IMR-90 (cell line): Measurements from ENCODE around the gene PLB1. TPM values are rescaled to one million over a fixed set of nuclear protein-coding genes. Genes with fewer than 3 reads are reported as not detected.

ENCODE experiments used
- ATAC-seq: fragments of 200-7000 bp; cut with Tn5 transposase; 2 replicates; pipeline ENCODE4 v1.9.1; 2020; ENCODE audit warnings: low read depth, mild to moderate bottlenecking, moderate library complexity
- BruUV-seq: library from RNA; stranded (reverse); fragments of 400-500 nt; replicated peaks from 2 replicates; lab custom pipeline; 2021; lab: Mats Ljungman, UMichigan
- CTCF ChIA-PET: fragments of 300-600 bp; formaldehyde crosslinking; extraction: SDS; loops from one replicate; lab custom pipeline; 2021; ENCODE audit warnings: antibody characterized with exemption; lab: Yijun Ruan, JAX
- POLR2A ChIA-PET: fragments of 300-600 bp; sonication (Branson Sonifier 250); formaldehyde crosslinking; loops from one replicate; lab custom pipeline; 2022; ENCODE audit warnings: antibody characterized with exemption; ENCODE audit not compliant: unreplicated experiment; lab: Charles Lee
- DNase-seq: peaks from one replicate; pipeline ENCODE4 v3.0.0; 2013
- H2AFZ ChIP-seq: replicated peaks from 2 replicates; pipeline ENCODE3; 2013; ENCODE audit warnings: low read length, mild to moderate bottlenecking; ENCODE audit not compliant: poor library complexity
- H2AK5ac ChIP-seq: 2 replicates; pipeline ENCODE4 v1.6.1; 2013; ENCODE audit warnings: low read depth, low read length, inconsistent platforms
- H2AK9ac ChIP-seq: replicated peaks from 2 replicates; pipeline ENCODE3; 2013; ENCODE audit warnings: mild to moderate bottlenecking, low read depth, low read length, moderate library complexity; ENCODE audit not compliant: poor library complexity
- H2BK120ac ChIP-seq: 2 replicates; pipeline ENCODE4 v1.6.1; 2013; ENCODE audit warnings: low read depth, low read length, inconsistent platforms
- H2BK15ac ChIP-seq: 3 replicates; pipeline ENCODE4 v1.6.1; 2013; ENCODE audit warnings: low read depth, low read length, inconsistent platforms
- H2BK20ac ChIP-seq: 2 replicates; pipeline ENCODE4 v1.6.1; 2013; ENCODE audit warnings: low read depth, mild to moderate bottlenecking, inconsistent platforms, low read length, moderate library complexity
- H2BK5ac ChIP-seq: 2 replicates; pipeline ENCODE4 v1.6.1; 2013; ENCODE audit warnings: mild to moderate bottlenecking, low read depth, low read length, inconsistent platforms; ENCODE audit not compliant: poor library complexity, severe bottlenecking
- H3K14ac ChIP-seq: replicated peaks from 2 replicates; pipeline ENCODE4 v1.6.1; 2013; ENCODE audit warnings: low read depth, low read length, inconsistent platforms
- H3K18ac ChIP-seq: 2 replicates; pipeline ENCODE4 v1.6.1; 2013; ENCODE audit warnings: low read depth, low read length, control low read depth
- H3K23ac ChIP-seq: 2 replicates; pipeline ENCODE4 v1.6.1; 2013; ENCODE audit warnings: low read depth, low read length, inconsistent platforms
- H3K27ac ChIP-seq: 2 replicates; pipeline ENCODE4 v1.5.1; 2013; ENCODE audit warnings: mild to moderate bottlenecking, control low read depth, low read length; ENCODE audit not compliant: insufficient read depth
- H3K27me3 ChIP-seq: 2 replicates; pipeline ENCODE4 v1.6.1; 2013; ENCODE audit warnings: low read length; ENCODE audit not compliant: control insufficient read depth, insufficient read depth
- H3K36me3 ChIP-seq: 2 replicates; pipeline ENCODE4 v1.6.1; 2013; ENCODE audit warnings: low read length, mixed read lengths; ENCODE audit not compliant: control insufficient read depth, insufficient read depth
- H3K4ac ChIP-seq: 2 replicates; pipeline ENCODE4 v1.6.1; 2013; ENCODE audit warnings: low read depth, low read length, inconsistent platforms
- H3K4me1 ChIP-seq: 2 replicates; pipeline ENCODE4 v1.6.1; 2013; ENCODE audit warnings: low read length, mixed read lengths; ENCODE audit not compliant: control insufficient read depth, insufficient read depth
- H3K4me2 ChIP-seq: 2 replicates; pipeline ENCODE4 v1.6.1; 2013; ENCODE audit warnings: low read depth, mild to moderate bottlenecking, control low read depth, low read length, moderate library complexity
- H3K4me3 ChIP-seq: 2 replicates; pipeline ENCODE4 v1.5.1; 2013; ENCODE audit warnings: low read depth, mild to moderate bottlenecking, control low read depth, low read length, moderate library complexity; ENCODE audit not compliant: insufficient read depth
- H3K56ac ChIP-seq: 2 replicates; pipeline ENCODE4 v1.6.1; 2013; ENCODE audit warnings: low read length, inconsistent platforms; ENCODE audit not compliant: insufficient read depth; ENCODE audit errors: extremely low read depth
- H3K79me1 ChIP-seq, 2 experiments: 2 replicates each; pipeline ENCODE4 v1.6.1; 2013; ENCODE audit warnings: low read length in 2 of 2, inconsistent platforms in 1 of 2, low read depth in 1 of 2
- H3K9ac ChIP-seq: 2 replicates; pipeline ENCODE4 v1.6.1; 2013; ENCODE audit warnings: low read depth, low read length, control low read depth
- H3K9me1 ChIP-seq: 2 replicates; pipeline ENCODE4 v1.6.1; 2013; ENCODE audit warnings: low read length, inconsistent platforms; ENCODE audit not compliant: insufficient read depth
- H3K9me3 ChIP-seq: 2 replicates; pipeline ENCODE4 v1.6.1; 2013; ENCODE audit warnings: low read length; ENCODE audit not compliant: control insufficient read depth, insufficient read depth
- H4K20me1 ChIP-seq: 2 replicates; pipeline ENCODE4 v1.6.1; 2013; ENCODE audit warnings: low read length, inconsistent platforms; ENCODE audit not compliant: insufficient read depth
- H4K5ac ChIP-seq: 2 replicates; pipeline ENCODE4 v1.6.1; 2013; ENCODE audit warnings: mild to moderate bottlenecking, low read depth, low read length, control low read depth
- H4K8ac ChIP-seq, 2 experiments: 2 replicates each; pipeline ENCODE4 v1.6.1; 2013; ENCODE audit warnings: low read depth in 2 of 2, low read length in 2 of 2, control low read depth in 1 of 2, inconsistent platforms in 1 of 2
- H4K91ac ChIP-seq: 2 replicates; pipeline ENCODE4 v1.6.1; 2013; ENCODE audit warnings: low read depth, low read length, inconsistent platforms; ENCODE audit not compliant: insufficient read depth
- FOS ChIP-seq: fragments of 150-350 bp; IDR thresholded peaks from 2 replicates; pipeline ENCODE4 v1.6.1; 2016; ENCODE audit warnings: low read depth, low read length
- SMC3 ChIP-seq: fragments of 150-350 bp; IDR thresholded peaks from 2 replicates; pipeline ENCODE4 v1.6.1; 2016; ENCODE audit warnings: low read depth, mild to moderate bottlenecking, antibody characterized with exemption, low read length, moderate library complexity
- WGBS, 2 experiments: methylation state at CpG; one replicate each; pipeline versions ENCODE4 v1.1.5 to v1.1.7; 2013; ENCODE audit warnings: missing lambda C conversion rate in 2 of 2; ENCODE audit not compliant: insufficient read length in 1 of 2; ENCODE audit errors: extremely low coverage in 2 of 2; 5-methylcytosine and 5-hydroxymethylcytosine counted together
- dilution Hi-C: fragments of 300-500 bp; cut with HindIII; formaldehyde crosslinking; loops from one replicate; pipeline ENCODE4 v1.14.3; 2018; ENCODE audit warnings: low sequenced_read_pairs; ENCODE audit not compliant: unreplicated experiment
- in situ Hi-C: fragments of 300-500 bp; cut with MboI; formaldehyde crosslinking; loops from 3 replicates; pipeline ENCODE4 v1.14.3; 2019; ENCODE audit warnings: low sequenced_read_pairs, inconsistent platforms, mixed read lengths
- intact Hi-C: fragments of 100-400 bp; cut with micrococcal nuclease; formaldehyde crosslinking; loops from 2 replicates; pipeline ENCODE4 v1.10.0; 2022
- polyA plus RNA-seq, 3 experiments: library from polyadenylated mRNA; depleted of rRNA; stranded (reverse); fragments of >200 nt; gene quantifications; 2 replicates each; pipeline ENCODE4 v1.2.3, GENCODE V29; 2012; ENCODE audit warnings: low replicate concordance in 1 of 3
- total RNA-seq: library from RNA; depleted of rRNA; stranded (reverse); fragments of >200 nt; gene quantifications from 2 replicates; pipeline ENCODE4 v1.2.3, GENCODE V29; 2012

The PLB1 gene
- total and polyA plus RNA-seq, 2 of the 4 experiments (the other 2 are of a cell fraction), result 0.74 to 0.90 TPM

- Histone ChIP-seq H3K18ac (no peak overlapping the region), H3K4ac (no peak overlapping the region), H4K20me1 (no peaks in the 10 kb centered on the region), H3K9me3 (no peaks in the 10 kb centered on the region), H3K9ac (no peak overlapping the region), H4K91ac (no peak overlapping the region), H4K5ac (no peak overlapping the region), H2AFZ (peak overlapping the region; percentile 17), H2AK5ac (no peak overlapping the region), H3K4me3 (no peak overlapping the region), H3K4me1 (no peaks in the 10 kb centered on the region), H4K8ac (no peak overlapping the region), H3K27me3 (peaks cover 39% of the 10 kb centered on the region), H3K9me1 (no peaks in the 10 kb centered on the region), H3K14ac (no peak overlapping the region), H3K27ac (no peak overlapping the region), H3K36me3 (no peaks in the 10 kb centered on the region), H2AK9ac (no peak overlapping the region), H3K79me1 (no peaks in the 10 kb centered on the region), H2BK15ac (no peak overlapping the region), H3K23ac (no peak overlapping the region), H3K56ac (no peak overlapping the region), H2BK5ac (no peak overlapping the region), H2BK120ac (no peak overlapping the region), H2BK20ac (no peak overlapping the region), H3K4me2 (no peak overlapping the region)
- in situ Hi-C loops (no loop called here), dilution Hi-C loops (no loop called here), intact Hi-C loops (no loop called here)
- POLR2A ChIA-PET, result no interaction called here
- BruUV-seq, result no TSS peak
- DNase-seq, result peak; percentile 14
- peak; percentile 27 for ATAC-seq
- TF ChIP-seq SMC3 (no peak), FOS (no peak)
- CTCF ChIA-PET, result no interaction called here
- WGBS, 2 experiments, result 83% methylated on average over 9 of the region's 20 CpGs; no CpG with 5 or more reads in 1 of the 2 experiments
Measured at GRCh38 chr2:28543316-28544035, 47.6 kb downstream of the PLB1 start.
